GM21515 (cell line): Measurements from ENCODE around the gene HSP90AB1.

ENCODE experiments used
- ATAC-seq: cut with Tn5 transposase; IDR thresholded peaks from one replicate; pipeline ENCODE4 v1.9.1; 2021; ENCODE audit not compliant: unreplicated experiment

Gene HSP90AB1

DNA sequence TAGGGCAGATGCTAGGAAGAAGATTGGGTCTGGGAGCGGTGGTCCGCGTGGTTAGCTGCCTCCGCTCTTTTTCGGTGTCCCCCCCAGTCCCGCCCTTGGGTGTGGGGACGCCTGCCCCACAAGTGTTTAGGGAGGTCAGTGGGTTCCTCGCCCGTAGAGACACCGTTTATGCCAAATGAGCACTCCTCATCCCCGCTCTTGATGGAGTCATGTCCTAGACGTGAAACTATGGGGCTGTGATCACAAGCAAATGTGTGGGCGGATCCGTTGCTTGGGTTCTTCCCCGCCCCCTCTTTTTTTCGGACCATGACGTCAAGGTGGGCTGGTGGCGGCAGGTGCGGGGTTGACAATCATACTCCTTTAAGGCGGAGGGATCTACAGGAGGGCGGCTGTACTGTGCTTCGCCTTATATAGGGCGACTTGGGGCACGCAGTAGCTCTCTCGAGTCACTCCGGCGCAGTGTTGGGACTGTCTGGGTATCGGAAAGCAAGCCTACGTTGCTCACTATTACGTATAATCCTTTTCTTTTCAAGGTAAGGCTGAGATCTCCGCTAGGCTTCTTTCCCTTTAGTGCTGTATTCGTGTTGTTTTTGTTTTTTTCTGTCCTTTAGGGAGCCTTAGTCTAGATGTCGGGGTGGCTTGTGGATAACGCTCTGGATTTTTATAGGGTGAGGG, at the start of gene HSP90AB1:
Gene HSP90AB1, plus strand, starts transcription at position 439 of the 675 bp plus-strand sequence. CDS start 1,529 bp downstream, outside the sequence.
- ATAC-seq = peak; percentile 65

DNA sequence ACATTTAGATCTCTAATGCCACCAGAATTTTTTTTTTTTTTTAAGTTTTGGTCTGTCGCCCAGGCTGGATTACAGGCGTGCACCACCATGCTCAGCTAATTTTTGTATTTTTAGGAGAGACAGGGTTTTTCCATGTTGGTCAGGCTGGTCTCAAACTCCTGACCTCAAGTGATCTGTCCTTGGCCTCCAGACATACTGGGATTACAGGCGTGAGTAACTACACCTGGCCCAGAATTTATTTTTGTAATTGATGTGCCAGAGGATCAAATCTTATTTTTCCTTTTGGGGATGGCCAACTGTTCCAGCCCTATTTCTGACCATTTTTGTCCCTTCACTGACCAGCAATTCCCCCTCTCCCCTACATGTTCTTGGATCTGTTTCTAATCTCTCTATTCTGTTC, 48.2 kb upstream of the HSP90AB1 start:
- ATAC-seq = no peak

DNA sequence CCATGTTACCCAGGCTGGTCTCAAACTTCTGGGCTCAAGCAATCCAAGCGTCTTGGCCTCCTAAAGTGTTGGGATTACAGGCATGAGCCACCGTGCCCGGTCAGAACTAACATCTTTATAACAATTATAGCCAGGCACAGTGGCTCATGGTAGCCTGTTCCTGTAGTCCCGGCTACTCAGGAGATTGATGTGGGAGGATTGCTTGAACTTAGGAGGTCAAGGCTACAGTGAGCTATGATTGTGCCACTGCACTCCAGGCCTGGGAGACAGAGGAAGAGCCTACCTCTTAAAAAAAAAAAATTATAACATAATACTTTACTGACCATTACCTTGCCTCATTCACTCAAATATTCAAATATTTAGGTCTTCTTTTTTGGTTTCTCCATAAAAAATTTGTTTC, 47.0 kb upstream of the HSP90AB1 start:
- no peak for ATAC-seq

DNA sequence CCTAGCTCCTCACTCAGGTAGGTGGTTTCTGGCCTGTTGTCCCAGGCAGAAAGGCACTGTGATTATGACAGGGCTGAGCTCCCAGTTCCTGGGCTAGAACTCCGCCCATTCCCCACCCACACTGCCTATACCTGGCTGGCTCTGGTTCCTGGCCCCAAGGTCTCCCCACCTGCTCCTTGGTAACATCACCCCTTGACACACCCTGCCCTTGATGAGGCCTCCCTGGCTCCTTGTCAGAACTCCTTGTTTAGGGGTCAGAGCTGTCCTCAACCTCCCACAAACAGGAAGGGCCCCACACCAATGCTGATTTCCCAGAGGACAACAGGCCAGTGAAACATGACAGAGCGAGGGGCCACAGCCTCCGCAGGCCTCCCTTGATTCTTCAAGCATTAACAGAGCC, 45.7 kb upstream of the HSP90AB1 start:
- ATAC-seq = no peak

DNA sequence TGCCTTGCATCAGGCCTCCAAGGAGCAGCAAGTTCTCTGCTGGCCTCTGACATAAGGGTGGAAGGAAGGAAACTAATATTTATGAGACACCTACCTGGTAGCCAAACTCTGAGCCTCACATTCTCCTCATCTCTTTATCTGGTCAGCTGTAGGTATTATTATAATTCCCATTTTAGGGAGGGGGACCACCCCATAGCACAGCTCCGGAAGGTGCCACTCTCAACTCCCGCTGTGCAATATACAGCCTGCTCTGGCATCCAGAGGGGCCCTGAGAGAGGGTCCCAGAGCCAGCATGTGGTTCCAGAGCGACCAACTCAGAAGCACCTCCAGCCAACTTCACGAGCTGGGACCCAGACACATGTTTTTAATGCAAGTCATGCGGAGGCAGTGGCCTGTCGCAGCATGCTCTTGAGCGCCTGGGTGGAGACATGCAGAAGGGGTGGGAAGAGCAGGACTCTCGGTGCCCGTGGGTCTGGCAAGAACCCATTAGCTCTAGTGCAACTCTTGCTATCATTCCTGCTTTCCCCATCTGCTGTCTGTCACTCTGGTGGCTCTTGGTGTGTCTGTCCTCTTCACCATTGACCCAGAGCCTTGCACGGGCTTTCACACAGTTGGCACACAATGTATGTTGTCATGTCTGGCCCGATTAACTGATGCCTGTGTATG, 45.1 kb upstream of the HSP90AB1 start:
- no peak for ATAC-seq

DNA sequence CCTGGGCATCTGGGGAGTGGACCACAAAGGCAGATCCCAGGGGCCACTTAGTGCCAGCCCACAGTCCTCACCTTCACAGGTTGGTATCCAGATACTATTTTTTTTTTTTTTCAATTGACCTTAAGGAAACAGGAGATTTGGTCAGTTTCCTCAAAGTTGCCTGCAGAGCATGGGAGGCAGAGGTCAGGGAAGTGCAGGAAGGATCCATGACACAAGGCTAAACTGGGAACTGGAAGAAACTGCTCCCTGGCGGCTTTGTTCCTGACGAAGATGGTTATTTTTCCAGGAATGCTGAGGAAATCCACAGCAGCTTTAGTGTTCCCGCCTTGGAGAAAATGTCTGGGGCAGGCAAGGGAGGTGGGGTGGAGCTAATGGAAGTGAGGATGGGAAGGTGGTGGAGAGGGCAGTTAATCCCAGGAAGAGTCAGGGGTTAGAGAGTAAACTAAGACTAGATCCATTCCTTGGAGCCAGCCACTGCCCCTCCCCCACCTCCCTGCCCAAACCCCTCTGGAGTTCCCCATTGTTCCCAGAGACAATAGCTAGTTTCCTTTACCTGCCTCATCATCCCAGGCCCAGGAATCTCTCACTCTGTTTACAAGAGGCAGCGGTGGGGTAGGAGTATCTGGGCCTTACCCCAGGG, 44.4 kb upstream of the HSP90AB1 start:
- no peak for ATAC-seq

DNA sequence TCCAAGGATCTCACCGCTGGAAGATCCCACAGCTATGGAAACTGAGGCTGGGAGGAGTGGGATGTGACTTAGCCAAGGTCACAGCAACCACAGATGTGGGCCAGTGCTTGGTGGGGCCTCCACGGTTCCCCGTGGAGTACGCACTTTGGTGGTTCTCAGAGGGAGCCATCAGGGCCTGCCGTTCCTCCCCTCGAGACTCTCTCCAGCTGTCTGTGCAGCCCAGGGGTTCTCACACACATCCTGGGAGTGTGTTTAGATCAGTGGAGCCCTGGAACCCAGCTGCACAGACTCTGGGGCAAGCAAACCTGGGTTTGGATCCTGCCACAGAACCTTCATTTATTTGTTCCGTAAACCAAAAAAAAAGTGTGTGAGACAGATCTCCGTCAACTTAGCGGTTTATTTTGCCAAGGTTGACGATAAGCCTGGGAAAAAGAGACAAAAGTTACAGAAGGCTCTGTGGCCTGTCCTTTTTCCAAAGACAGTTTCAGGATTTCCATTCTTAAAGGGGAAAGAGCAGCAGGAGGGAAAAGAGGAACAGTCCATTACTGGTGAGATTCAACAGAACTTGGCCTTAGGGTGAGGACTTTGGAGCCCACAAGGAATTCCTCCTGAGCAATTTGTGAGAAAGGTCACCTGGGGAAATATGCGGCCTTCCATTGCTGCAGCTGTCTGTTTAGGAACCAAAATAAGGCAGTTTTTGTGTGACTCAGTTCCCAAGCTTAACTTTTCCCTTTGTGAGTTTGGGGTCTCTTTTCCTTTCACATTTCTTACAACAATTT, 43.7 kb upstream of the HSP90AB1 start:
- ATAC-seq = no peak

DNA sequence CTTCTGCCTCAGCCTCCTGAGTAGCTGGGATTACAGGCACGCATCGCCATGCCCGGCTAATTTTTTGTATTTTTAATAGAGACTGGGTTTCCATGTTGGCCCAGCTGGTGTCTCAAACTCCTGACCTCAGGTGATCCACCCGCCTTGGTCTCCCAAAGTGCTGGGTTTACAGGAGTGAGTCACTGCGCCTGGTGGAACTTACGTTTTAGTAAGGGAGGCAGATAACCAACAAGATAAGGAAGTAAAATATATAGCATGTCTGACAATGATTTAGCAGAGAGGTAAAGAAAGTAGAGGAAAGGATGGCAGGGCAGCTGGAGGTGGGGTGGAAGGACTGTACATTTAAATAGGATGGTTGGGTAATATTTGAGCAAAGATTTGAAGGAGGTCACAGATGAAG, 42.9 kb upstream of the HSP90AB1 start:
- ATAC-seq = no peak

DNA sequence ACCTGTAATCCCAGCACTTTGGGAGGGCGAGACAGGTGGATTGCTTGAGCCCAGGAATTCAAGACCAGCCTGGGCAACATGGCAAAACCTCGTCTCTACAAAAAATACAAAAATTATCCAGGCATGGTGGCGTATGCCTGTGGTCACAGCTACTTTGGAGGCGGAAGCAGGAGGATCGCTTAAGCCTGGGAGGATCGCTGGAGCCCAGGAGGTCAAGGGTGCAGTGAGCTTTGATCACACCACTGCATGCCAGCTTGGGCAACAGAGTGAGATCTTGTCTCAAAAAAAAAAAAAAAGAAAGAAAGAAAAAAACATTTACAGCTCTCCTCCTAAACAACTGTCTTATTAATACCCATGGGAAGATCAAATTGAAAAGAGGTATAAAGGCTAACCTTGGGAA, 38.9 kb upstream of the HSP90AB1 start:
- ATAC-seq = no peak

DNA sequence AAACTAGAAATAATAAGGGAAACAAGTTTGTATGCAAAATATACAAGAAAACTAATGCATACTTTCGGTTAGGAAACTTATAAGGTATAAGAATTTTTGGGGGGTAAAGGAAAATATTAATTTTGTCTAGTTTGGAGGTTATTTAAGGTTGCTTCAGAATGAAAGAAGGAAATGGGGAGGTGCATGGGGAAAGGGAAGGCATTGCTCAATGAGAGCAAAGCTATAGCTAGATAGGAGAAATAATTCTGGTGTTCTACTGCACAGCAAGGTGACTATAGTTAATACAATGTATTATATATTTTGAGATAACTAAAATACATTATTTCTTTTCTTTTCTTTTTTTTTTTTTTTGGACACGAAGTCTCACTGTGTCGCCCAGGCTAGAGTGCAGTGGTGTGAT, 35.6 kb upstream of the HSP90AB1 start:
- ATAC-seq = no peak

DNA sequence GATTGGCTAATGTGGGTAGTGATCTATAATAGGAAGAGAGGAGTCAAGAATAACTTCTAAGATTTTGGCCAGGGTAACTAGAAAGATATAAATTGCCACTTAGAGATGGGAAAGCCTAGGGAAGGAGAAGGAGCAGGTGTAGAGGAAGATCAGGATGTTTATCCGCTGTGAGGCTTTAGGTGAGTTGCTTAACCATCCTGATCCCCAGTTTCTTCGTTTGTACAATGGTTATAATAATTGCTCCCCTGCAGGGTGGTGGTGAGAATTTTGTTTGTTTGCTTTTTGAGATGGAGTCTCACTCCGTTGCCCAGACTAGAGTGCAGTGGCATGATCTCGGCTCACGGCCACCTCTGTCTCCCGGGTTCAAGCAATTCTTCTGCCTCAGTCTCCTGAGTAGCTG, 32.6 kb upstream of the HSP90AB1 start:
- ATAC-seq = no peak

DNA sequence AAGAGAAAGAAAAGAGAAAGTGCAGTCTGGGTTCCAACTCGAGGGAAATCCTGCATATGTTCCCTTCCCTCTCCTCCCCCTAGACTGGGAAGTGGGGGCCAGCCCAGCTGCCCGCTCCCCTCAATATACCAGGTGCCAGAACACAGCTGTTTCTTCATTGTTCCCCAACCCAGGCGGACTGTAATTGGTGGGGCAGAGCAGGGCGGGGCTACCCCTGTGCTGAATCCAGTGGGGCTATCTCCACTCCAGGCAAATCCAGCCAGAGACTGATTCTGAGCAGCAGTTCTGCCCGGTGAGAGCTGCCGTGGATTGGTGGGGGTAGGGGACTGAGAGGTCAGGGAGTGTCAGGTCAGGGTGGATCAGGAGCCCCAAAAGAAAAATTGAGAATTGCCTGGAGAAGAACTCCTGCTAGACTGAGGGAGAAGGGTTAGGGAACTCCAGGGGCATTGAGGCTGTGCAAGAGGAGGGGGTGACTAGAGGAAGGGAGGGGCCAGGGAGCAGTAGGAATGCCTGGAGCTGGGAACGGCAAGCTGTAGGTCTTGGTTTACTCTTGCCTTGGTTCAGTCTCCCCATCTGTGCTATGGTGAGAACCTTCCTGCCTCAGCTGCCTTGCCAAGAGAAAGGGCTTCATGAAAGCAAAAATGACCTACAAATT, 30.1 kb upstream of the HSP90AB1 start, which contains the start of gene MYMX:
Gene MYMX, plus strand, starts transcription at position 250 of the 655 bp plus-strand sequence. CDS start 546 bp downstream, outside the sequence.
- ATAC-seq = no peak

DNA sequence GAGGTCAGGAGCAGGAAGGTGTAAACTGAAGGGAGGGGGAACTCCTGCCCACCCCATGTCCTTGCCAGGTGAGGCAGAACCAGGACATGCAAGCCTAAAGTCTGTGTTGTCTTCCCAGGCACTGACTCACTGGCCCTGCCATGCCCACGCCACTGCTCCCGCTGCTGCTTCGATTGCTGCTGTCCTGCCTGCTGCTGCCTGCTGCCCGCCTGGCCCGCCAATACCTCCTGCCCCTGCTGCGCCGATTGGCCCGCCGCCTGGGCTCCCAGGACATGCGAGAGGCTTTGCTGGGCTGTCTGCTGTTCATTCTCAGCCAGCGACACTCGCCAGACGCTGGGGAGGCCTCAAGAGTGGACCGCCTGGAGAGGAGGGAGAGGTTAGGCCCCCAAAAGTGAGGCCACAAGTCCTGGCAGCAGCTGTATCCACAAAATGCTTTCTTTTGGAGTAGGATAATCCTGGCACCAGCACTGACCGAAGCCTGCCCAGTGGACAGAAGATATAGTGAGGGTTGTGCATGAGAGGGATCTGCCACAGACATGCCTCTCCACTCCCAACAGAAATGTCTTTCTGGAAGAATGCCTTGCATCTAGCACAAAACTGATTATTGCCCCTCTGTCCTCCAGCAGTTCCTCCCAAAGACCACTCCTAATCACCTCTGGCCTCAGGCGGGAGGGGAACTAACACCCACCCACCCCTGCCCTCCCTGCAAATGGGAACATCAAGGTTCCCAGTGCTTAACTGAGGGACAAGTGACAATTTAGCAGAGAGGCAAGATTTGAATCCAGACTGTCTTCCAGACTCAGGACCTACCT, 29.4 kb upstream of the HSP90AB1 start:
- no peak for ATAC-seq

DNA sequence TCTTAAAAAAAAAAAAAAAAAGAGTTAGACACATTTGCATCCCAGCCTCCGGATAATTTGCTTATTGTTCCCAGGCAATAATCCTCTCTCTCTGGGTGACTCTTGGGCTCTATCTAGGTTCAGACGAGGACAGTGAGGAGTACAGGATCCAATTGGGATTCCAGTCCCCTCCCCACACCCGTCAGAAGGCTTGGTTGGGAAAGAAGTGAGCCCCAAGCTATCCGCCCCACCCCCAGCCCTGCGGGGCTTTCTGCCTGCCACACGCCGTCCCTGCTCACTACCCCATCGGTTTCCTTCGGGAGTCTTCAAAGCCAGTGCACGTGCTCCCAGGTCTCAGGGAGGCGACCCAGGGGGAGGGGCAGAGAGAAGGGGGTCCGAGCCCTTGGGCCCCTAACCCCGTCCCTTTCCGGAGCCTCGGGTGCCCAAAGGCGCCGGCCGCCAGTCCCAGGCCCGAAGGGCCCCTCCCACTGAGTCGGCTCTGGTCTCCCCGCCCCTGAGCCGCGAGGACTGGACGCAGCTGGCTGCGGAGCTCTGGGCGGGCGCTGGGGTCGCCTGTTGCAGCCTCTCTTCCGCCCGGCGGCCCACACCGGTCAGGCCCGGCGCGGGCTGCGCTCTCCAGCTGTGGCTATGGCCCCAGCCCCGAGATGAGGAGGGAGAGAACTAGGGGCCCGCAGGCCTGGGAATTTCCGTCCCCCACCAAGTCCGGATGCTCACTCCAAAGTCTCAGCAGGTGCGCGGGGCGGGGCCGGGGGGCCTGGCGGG, 27.7 kb upstream of the HSP90AB1 start:
- ATAC-seq = peak; percentile 49

DNA sequence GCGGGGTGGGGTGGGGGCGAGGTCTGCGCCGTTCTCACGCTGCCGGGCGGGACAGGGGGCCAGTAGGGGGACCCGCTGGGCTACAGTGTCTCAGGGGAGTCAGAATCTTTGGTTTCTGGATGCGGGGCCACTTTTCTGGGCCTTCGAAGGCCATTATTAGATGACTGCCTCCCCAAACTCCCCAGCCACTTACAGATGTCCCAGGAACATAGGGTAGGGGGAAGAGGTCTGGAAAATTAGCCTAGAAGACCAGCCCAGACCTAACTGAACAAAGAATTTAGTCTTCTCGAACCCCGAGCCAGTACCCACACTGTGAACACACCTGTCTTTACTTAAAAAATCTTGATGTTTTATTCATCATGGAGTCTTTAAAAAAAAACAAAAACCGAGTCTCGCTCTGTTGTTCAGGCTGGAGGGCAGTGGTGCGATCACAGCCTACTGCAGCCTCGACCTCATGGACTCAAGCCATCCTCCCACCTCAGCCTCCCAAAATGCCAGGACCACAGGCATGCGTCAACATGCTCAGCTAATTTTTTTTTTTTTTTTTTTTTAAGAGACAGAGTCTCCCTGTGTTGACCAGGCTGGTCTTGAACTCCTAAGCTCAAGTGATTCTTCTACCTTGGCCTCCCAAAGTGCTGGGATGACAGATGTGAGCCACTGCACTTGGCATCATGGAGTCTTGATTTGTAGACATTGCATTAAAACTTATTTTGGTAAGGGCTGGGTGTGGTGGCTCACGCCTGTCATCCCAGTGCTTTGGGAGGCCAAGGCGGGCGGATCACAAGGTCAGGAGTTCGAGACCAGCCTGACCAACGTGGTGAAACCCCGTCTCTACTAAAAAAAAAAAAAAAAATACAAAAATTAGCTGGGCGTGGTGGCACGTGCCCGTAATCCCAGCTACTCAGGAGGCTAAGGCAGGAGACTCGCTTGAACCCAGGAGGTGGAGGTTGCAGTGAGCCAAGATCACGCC, 26.8 kb upstream of the HSP90AB1 start:
- no peak for ATAC-seq

DNA sequence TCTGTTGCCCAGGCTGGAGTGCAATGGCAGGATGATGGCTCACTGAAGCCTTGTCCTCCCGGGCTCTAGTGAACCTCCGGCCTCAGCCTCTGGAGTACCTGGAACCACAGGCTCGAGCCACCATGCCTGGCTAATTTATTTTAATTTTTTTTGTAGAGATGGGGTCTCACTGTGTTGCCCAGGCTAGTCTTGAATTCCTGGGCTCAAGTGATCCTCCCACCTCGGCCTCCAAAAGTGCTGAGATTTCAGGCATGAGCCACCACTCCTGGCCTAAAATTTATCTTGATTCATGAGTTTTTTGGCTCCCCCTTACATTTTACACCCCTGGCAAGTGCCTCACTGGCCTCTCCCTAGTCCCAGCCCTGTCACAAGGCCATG, 26.0 kb upstream of the HSP90AB1 start:
- no peak for ATAC-seq

DNA sequence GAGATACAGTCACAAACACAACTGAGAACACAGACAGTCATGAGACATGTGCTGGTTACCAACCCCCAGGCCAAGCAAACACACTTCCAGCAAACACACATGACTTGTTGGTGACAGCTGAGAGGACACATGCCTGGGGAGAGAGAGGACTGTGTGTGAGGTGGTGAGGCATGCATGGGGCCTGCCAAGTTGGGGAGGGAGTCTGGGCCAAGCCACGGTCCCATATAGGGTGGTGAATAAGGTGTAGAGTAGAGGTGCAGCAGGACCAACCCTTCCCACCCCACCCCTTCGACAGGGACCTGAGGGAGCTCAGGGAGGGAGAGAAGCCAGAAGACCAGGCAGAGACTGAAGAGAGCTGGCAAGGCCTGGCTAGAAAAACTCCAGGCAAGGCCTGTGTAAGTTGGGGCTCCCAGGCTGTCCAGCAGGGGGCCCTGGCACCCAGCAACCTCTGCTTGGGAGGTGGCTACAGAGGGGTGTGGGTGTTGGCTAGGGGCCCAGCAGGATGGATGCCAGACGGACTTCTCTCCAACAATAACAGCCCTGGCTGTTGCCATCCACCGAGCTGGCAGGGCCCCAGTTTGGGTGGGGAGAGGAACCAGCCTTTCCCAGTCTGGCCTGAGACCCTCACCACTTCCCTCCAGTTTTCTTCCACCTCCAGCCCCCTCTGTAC, 25.5 kb upstream of the HSP90AB1 start:
- peak; percentile 43 for ATAC-seq

DNA sequence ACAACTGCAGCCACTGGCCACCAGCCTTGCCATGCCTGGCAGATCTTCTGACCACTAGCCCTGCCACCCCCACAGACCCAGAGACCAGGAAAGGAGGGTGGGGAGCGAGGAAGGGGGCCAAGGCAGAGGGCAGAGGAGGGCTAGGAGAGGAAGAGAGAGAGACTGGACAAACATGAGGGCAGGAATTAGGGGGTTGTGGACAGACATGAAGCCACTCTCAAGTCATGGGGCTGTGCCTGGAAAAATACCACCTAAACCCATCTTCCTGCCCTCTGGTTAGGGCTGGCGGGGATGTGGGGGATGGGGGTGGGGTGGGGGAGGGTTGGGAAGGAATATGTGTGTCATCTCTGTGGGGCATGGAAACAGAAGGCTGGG, 25.0 kb upstream of the HSP90AB1 start:
- no peak for ATAC-seq
